Measurements from ENCODE around the gene KIAA0753.

GRCh38 chr17:6675201-6675825, 34.8 kb upstream of the KIAA0753 start:
- no peak for TF ChIP-seq POLR2AphosphoS5 (IDR thresholded peaks at IDR 0.05; ENCODE audit: low read depth)
- TF ChIP-seq CTCF (IDR thresholded peaks at IDR 0.05; ENCODE audit: insufficient read depth, low read length), result no peak

All from HL-60 (cell line).